ENCODE data around the gene KIAA0930.

DNA sequence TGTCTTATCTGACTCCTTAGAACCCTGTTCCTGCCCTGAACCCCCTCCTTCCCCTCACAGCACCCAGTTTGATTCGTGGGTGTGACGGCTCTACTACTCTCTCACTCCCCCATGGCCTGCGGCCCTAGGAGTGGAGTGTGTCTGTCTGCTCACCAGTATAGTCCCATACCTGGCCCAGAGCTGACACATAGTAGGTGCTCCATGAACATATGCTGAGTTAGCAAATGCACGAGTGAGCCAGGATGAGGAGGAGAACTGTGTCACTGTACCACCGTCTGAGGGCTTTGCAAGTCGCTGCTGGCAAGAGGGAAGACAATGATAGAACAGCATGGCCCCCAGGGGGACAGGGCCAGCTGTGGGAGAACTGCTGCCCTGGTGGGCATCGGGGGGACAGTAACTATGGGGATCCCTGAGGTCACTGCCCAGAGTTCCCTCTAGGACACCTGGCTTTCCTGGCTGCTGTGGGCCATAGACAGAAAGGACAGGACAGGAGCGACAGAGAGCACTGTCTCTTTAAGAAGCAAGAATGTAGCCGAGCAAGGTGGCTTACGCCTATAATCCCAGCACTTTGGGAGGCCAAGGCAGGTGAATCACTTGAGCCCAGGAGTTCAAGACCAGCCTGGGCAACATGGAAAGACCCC, 19.2 kb upstream of the KIAA0930 start:
- TF ChIP-seq, protein P1, sequence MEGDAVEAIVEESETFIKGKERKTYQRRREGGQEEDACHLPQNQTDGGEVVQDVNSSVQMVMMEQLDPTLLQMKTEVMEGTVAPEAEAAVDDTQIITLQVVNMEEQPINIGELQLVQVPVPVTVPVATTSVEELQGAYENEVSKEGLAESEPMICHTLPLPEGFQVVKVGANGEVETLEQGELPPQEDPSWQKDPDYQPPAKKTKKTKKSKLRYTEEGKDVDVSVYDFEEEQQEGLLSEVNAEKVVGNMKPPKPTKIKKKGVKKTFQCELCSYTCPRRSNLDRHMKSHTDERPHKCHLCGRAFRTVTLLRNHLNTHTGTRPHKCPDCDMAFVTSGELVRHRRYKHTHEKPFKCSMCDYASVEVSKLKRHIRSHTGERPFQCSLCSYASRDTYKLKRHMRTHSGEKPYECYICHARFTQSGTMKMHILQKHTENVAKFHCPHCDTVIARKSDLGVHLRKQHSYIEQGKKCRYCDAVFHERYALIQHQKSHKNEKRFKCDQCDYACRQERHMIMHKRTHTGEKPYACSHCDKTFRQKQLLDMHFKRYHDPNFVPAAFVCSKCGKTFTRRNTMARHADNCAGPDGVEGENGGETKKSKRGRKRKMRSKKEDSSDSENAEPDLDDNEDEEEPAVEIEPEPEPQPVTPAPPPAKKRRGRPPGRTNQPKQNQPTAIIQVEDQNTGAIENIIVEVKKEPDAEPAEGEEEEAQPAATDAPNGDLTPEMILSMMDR (conservative IDR thresholded peaks at IDR 0.05) = no peak
- no peak for TF ChIP-seq EZH2 (IDR thresholded peaks at IDR 0.05; ENCODE audit: low read depth)

Data from PC-9 (cell line).